Vagina (tissue), 2 donors: Measurements from ENCODE around the gene EPHB1. TPM values are rescaled to one million over a fixed set of nuclear protein-coding genes. Genes with fewer than 3 reads are reported as not detected.

Experiments used
- DNase-seq, 2 donors: peaks; one replicate each; pipeline ENCODE4 v3.0.0-alpha.2; 2017; ENCODE audit errors: extremely low spot score in 2 of 2
- H3K27ac ChIP-seq: fragments of 200-600 bp; sonication (generic); one replicate; pipeline ENCODE4 v1.5.1; 2019
- H3K27me3 ChIP-seq: fragments of 200-600 bp; sonication (generic); one replicate; pipeline ENCODE4 v1.5.1; 2019
- H3K36me3 ChIP-seq, 2 donors: fragments of 200-600 bp; sonication (generic); one replicate each; pipeline ENCODE4 v1.5.1; 2017 to 2019
- H3K4me1 ChIP-seq: fragments of 200-600 bp; sonication (generic); one replicate; pipeline ENCODE4 v1.5.1; 2019
- H3K4me3 ChIP-seq, 2 donors: fragments of 200-600 bp; sonication (generic); 1 replicate in 1 of 2; 2 replicates in 1 of 2; pipeline ENCODE4 v1.5.1; 2016 to 2019
- H3K9me3 ChIP-seq: fragments of 200-600 bp; sonication (generic); one replicate; pipeline ENCODE4 v1.5.1; 2019
- CTCF ChIP-seq, 3 experiments: fragments of 450-650 bp in 2 of 3; fragments of 200-600 bp in 1 of 3; sonication (generic) in 1 of 3; IDR thresholded peaks; one replicate each; pipeline ENCODE4 v1.5.1; 2017 to 2019; ENCODE audit warnings: antibody characterized with exemption in 3 of 3, mild to moderate bottlenecking in 2 of 3, moderate library complexity in 2 of 3
- POLR2A ChIP-seq, 2 donors: fragments of 450-650 bp; IDR thresholded peaks; one replicate each; pipeline ENCODE4 v1.6.1; 2017; ENCODE audit warnings: antibody characterized with exemption in 2 of 2, mild to moderate bottlenecking in 2 of 2, moderate library complexity in 2 of 2
- POLR2AphosphoS5 ChIP-seq, 2 donors: sonication (generic); formaldehyde crosslinking; IDR thresholded peaks; one replicate each; pipeline ENCODE4 v1.9.0; 2017; ENCODE audit warnings: antibody characterized with exemption in 2 of 2, mild to moderate bottlenecking in 2 of 2, low read depth in 1 of 2; ENCODE audit not compliant: insufficient read depth in 1 of 2
- intact Hi-C: fragments of 100-400 bp; cut with DNase I; formaldehyde crosslinking; loops from one replicate; pipeline ENCODE4 v1.15.1; 2023
- total RNA-seq: library from RNA; depleted of rRNA; stranded (reverse); fragments of >200 nt; gene quantifications from one replicate; pipeline ENCODE4 v1.2.3, GENCODE V29; 2016

Gene EPHB1
- total RNA-seq, 1 donor from 2014 or later, result 2.2 TPM

DNA sequence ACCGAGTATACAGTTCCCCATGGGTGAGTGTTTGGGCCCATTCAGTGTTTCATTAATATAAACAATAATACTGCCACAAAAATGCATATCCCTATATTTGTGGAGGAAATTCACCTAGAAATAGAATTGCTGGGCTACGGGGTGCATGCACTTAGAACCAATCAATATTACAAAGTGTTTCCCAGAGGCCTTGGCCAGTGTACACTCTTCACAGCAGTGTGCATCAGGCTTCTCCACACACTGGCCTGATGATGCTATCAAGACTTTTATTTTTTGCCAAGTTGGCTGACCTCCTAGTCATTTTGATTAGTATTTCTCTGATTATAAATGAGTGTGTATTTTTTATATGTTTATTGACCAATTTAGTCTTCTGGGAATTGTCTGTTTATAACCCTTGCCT lies 323.7 kb downstream of the EPHB1 start:
- no peaks in the 10 kb centered on the region for H3K4me1 ChIP-seq
- H3K36me3 ChIP-seq, result no peaks in the 10 kb centered on the region
- intact Hi-C loops, result no loop called here
- TF ChIP-seq POLR2AphosphoS5 (IDR thresholded peaks at IDR 0.05; ENCODE audit: insufficient read depth in 1 of 2, low read depth in 1 of 2) (no peak), CTCF (IDR thresholded peaks at IDR 0.05) (no peak), POLR2A (IDR thresholded peaks at IDR 0.05) (no peak)
- no peak for DNase-seq
- H3K27me3 ChIP-seq, result no peaks in the 10 kb centered on the region
- H3K27ac ChIP-seq, result no peak overlapping the region
- H3K9me3 ChIP-seq, result no peaks in the 10 kb centered on the region
- H3K4me3 ChIP-seq, result no peak overlapping the region

GRCh38 chr3:135125171-135125801 lies 330.2 kb downstream of the EPHB1 start:
- Histone ChIP-seq H3K4me3 (no peak overlapping the region), H3K9me3 (no peaks in the 10 kb centered on the region), H3K27ac (no peak overlapping the region), H3K4me1 (no peaks in the 10 kb centered on the region), H3K27me3 (no peaks in the 10 kb centered on the region), H3K36me3 (no peaks in the 10 kb centered on the region)
- intact Hi-C loops, result no loop called here
- DNase-seq, result no peak
- TF ChIP-seq POLR2AphosphoS5 (IDR thresholded peaks at IDR 0.05; ENCODE audit: insufficient read depth in 1 of 2, low read depth in 1 of 2), result no peak
- no peak for TF ChIP-seq POLR2A (IDR thresholded peaks at IDR 0.05)
- TF ChIP-seq CTCF (IDR thresholded peaks at IDR 0.05), result no peak

- Histone ChIP-seq H3K27me3 (no peaks in the 10 kb centered on the region), H3K4me3 (no peak overlapping the region), H3K9me3 (no peaks in the 10 kb centered on the region), H3K36me3 (no peaks in the 10 kb centered on the region), H3K27ac (no peak overlapping the region), H3K4me1 (no peaks in the 10 kb centered on the region)
- DNase-seq, result no peak
- no peak for TF ChIP-seq POLR2A (IDR thresholded peaks at IDR 0.05)
- no peak for TF ChIP-seq CTCF (IDR thresholded peaks at IDR 0.05)
- TF ChIP-seq POLR2AphosphoS5 (IDR thresholded peaks at IDR 0.05; ENCODE audit: insufficient read depth in 1 of 2, low read depth in 1 of 2), result no peak
- intact Hi-C loops, result no loop called here
Observed at GRCh38 chr3:135127946-135128470, 332.9 kb downstream of the EPHB1 start.

GRCh38 chr3:135128818-135129217 lies 333.8 kb downstream of the EPHB1 start:
- TF ChIP-seq POLR2AphosphoS5 (IDR thresholded peaks at IDR 0.05; ENCODE audit: insufficient read depth in 1 of 2, low read depth in 1 of 2) (no peak), CTCF (IDR thresholded peaks at IDR 0.05) (no peak), POLR2A (IDR thresholded peaks at IDR 0.05) (no peak)
- Histone ChIP-seq H3K27me3 (no peaks in the 10 kb centered on the region), H3K36me3 (no peaks in the 10 kb centered on the region), H3K9me3 (no peaks in the 10 kb centered on the region), H3K27ac (no peak overlapping the region), H3K4me1 (no peaks in the 10 kb centered on the region), H3K4me3 (no peak overlapping the region)
- DNase-seq, result no peak
- intact Hi-C loops, result no loop called here

DNA sequence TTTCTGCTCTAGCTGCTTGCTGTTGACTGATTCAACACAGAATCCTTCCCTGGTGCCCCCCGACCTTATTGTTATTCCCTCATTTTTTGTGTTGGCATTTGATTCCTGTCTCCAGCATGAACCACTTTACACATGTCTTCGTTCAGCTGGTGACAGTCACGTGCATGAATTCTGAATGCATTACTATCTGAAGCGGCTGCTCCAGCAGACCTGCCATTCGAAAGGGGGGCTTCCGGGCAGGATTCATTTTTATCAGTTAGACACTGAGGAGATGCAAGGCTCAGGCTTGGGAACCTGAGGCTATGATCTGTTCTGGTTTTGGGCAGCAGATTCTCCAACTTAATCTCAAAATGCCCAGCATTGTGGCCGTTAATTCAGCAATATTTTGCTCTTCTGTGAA lies 336.2 kb downstream of the EPHB1 start:
- intact Hi-C loops, result no loop called here
- no peaks in the 10 kb centered on the region for H3K36me3 ChIP-seq
- no peaks in the 10 kb centered on the region for H3K9me3 ChIP-seq
- no peak overlapping the region for H3K4me3 ChIP-seq
- no peak for TF ChIP-seq POLR2AphosphoS5 (IDR thresholded peaks at IDR 0.05; ENCODE audit: insufficient read depth in 1 of 2, low read depth in 1 of 2)
- TF ChIP-seq CTCF (IDR thresholded peaks at IDR 0.05), result no peak
- no peak for TF ChIP-seq POLR2A (IDR thresholded peaks at IDR 0.05)
- H3K27me3 ChIP-seq, result no peaks in the 10 kb centered on the region
- DNase-seq, result no peak
- H3K27ac ChIP-seq, result no peak overlapping the region
- H3K4me1 ChIP-seq, result no peaks in the 10 kb centered on the region
